K562 (cell line): ENCODE data around the gene PRDX2. TPM values are rescaled to one million over a fixed set of nuclear protein-coding genes. Genes with fewer than 3 reads are reported as not detected.

ENCODE experiments used
- ATAC-seq: fragments of 200-7000 bp; cut with Tn5 transposase; 3 replicates; pipeline ENCODE4 v1.9.1; 2020; ENCODE audit warnings: moderate library complexity
- BruUV-seq: library from RNA; stranded (reverse); fragments of 400-500 nt; replicated peaks from 2 replicates; lab custom pipeline; 2021; lab: Mats Ljungman, UMichigan
- CTCF ChIA-PET: fragments of 300-600 bp; formaldehyde crosslinking; extraction: SDS; loops from one replicate; lab custom pipeline; 2021; ENCODE audit warnings: low intra/inter-chr PET ratio; lab: Yijun Ruan, JAX
- POLR2A ChIA-PET: fragments of 300-600, 350-650 bp; sonication (Branson Sonifier 250); formaldehyde crosslinking; extraction: SDS; loops from one replicate; lab custom pipeline; 2021; ENCODE audit warnings: antibody characterized with exemption, inconsistent platforms; lab: Yijun Ruan, JAX
- DNase-seq, 4 experiments: peaks; one replicate each; pipeline versions ENCODE4 v3.0.0 to v3.0.0-alpha.2; 2011 to 2018; ENCODE audit warnings: low spot score in 3 of 4, mixed read lengths in 3 of 4; ENCODE audit errors: extremely low read depth in 1 of 4
- FAIRE-seq: peaks from 2 replicates; lab custom pipeline; 2011; peaks lifted over from hg19 to GRCh38; lab: Jason Lieb, UNC
- H2AFZ ChIP-seq: 2 replicates; pipeline ENCODE4 v1.6.0; 2011; ENCODE audit warnings: low read depth, low read length, control low read depth, inconsistent platforms
- H3K27ac ChIP-seq: fragments of 200-600 bp; 3 replicates; pipeline ENCODE4 v1.8.0; 2011; ENCODE audit warnings: low read depth, mild to moderate bottlenecking, control low read depth, inconsistent platforms, low read length, moderate library complexity, mixed read lengths; ENCODE audit errors: extremely low read depth
- H3K27me3 ChIP-seq, 2 experiments: fragments of 300-600 bp in 1 of 2; 2 replicates in 1 of 2; 3 replicates in 1 of 2; pipeline versions ENCODE4 v1.6.0 to v1.8.0; 2011; ENCODE audit warnings: inconsistent platforms in 2 of 2, low read length in 2 of 2, mild to moderate bottlenecking in 1 of 2, mixed read lengths in 1 of 2, moderate library complexity in 1 of 2; ENCODE audit not compliant: control insufficient read depth in 2 of 2, insufficient read depth in 2 of 2
- H3K36me3 ChIP-seq: fragments of 300-600 bp; 3 replicates; pipeline ENCODE4 v1.8.0; 2011; ENCODE audit warnings: mild to moderate bottlenecking, low read length, inconsistent platforms; ENCODE audit not compliant: control insufficient read depth, insufficient read depth
- H3K4me1 ChIP-seq, 2 experiments: fragments of 200-600 bp in 1 of 2; replicated peaks in 1 of 2; 2 replicates in 1 of 2; 3 replicates in 1 of 2; pipeline versions ENCODE4 v1.5.1 to v1.8.0; 2011; ENCODE audit warnings: inconsistent platforms in 2 of 2, low read length in 2 of 2, mild to moderate bottlenecking in 1 of 2, mixed read lengths in 1 of 2, moderate library complexity in 1 of 2; ENCODE audit not compliant: control insufficient read depth in 2 of 2, insufficient read depth in 2 of 2
- H3K4me2 ChIP-seq: 2 replicates; pipeline ENCODE4 v1.6.1; 2011; ENCODE audit warnings: low read length, control low read depth, inconsistent platforms, mixed read lengths; ENCODE audit not compliant: insufficient read depth
- H3K4me3 ChIP-seq: fragments of 200-600 bp; sonication (generic), shearing (Covaris generic); 2 replicates; pipeline ENCODE4 v1.5.1; 2016; ENCODE audit warnings: control low read depth, inconsistent platforms
- H3K79me2 ChIP-seq: fragments of 200-600 bp; 3 replicates; pipeline ENCODE4 v1.8.0; 2011; ENCODE audit warnings: low read length, inconsistent platforms; ENCODE audit not compliant: control insufficient read depth, insufficient read depth
- H3K9ac ChIP-seq, 2 experiments: 2 replicates each; pipeline versions ENCODE4 v1.6.0 to v1.6.1; 2011; ENCODE audit warnings: low read depth in 2 of 2, low read length in 2 of 2, control low read depth in 1 of 2, inconsistent platforms in 1 of 2, mild to moderate bottlenecking in 1 of 2, mixed read lengths in 1 of 2; ENCODE audit not compliant: insufficient read depth in 1 of 2
- H3K9me1 ChIP-seq: one replicate; pipeline ENCODE4 v1.6.0; 2011; ENCODE audit warnings: inconsistent platforms, mild to moderate bottlenecking, low read length, moderate library complexity; ENCODE audit not compliant: control insufficient read depth, insufficient read depth
- H3K9me3 ChIP-seq: replicated peaks from 2 replicates; pipeline ENCODE4 v1.5.1; 2011; ENCODE audit warnings: low read depth, low read length, inconsistent platforms; ENCODE audit not compliant: control insufficient read depth, insufficient read depth
- H4K20me1 ChIP-seq: replicated peaks from 2 replicates; pipeline ENCODE4 v1.6.1; 2011; ENCODE audit warnings: low read length, inconsistent platforms, mixed read lengths; ENCODE audit not compliant: control insufficient read depth, insufficient read depth
- HLTF ChIP-seq: fragments of 450-650 bp; IDR thresholded peaks from 2 replicates; pipeline ENCODE4 v1.6.1; 2016
- MAZ ChIP-seq, 2 experiments: fragments of 450-650 bp in 1 of 2; sonication (generic) in 1 of 2; formaldehyde crosslinking; IDR thresholded peaks in 1 of 2; conservative IDR thresholded peaks in 1 of 2; 2 replicates each; pipeline versions ENCODE4 v1.4.0 to v1.5.0; 2020; ENCODE audit warnings: mild to moderate bottlenecking in 1 of 2, missing genetic modification reagents in 1 of 2
- MYNN ChIP-seq, 2 experiments: sonication (generic); formaldehyde crosslinking in 1 of 2; IDR thresholded peaks; 2 replicates each; pipeline versions ENCODE4 v1.5.0 to v1.6.1; 2016 to 2020; ENCODE audit warnings: antibody characterized with exemption in 1 of 2, missing genetic modification reagents in 1 of 2
- PYGO2 ChIP-seq: fragments of 450-650 bp; IDR thresholded peaks from 2 replicates; pipeline ENCODE4 v1.6.1; 2016; ENCODE audit warnings: mild to moderate bottlenecking, missing genetic modification characterization, moderate library complexity, missing compliant biosample characterization
- RAD51 ChIP-seq: fragments of 450-650 bp; IDR thresholded peaks from 2 replicates; pipeline ENCODE4 v1.7.1; 2016; ENCODE audit warnings: low read depth, mild to moderate bottlenecking, borderline replicate concordance
- ZNF140 ChIP-seq: fragments of 250-450 bp; sonication (Bioruptor Pico); IDR thresholded peaks from 2 replicates; pipeline ENCODE4 v1.8.0; 2021; ENCODE audit warnings: moderate library complexity, mild to moderate bottlenecking, inconsistent platforms
- WGBS: fragments of 100-300 bp; shearing (Covaris generic); methylation state at CpG from one replicate; pipeline ENCODE4 v1.1.6; 2016; ENCODE audit warnings: low coverage, mixed read lengths; ENCODE audit not compliant: insufficient coverage; ENCODE audit errors: missing lambda C conversion rate; 5-methylcytosine and 5-hydroxymethylcytosine counted together
- in situ Hi-C: fragments of 300-500 bp; cut with MboI; formaldehyde crosslinking; loops from 4 replicates; pipeline ENCODE4 v1.15.0; 2018; ENCODE audit warnings: inconsistent platforms, mixed read lengths
- intact Hi-C: fragments of 100-400 bp; cut with micrococcal nuclease; formaldehyde crosslinking; loops from 2 replicates; pipeline ENCODE4 v1.14.2; 2022
- polyA plus RNA-seq, 8 experiments: library from polyadenylated mRNA; depleted of rRNA in 4 of 8; stranded (reverse) in 5 of 8; unstranded in 3 of 8; fragments of >200 nt; fragmentation: Nextera tagmentation in 2 of 8; fragmentation: Illumina TruSeq in 1 of 8; extraction: Ambion mirVana in 2 of 8; extraction: Trizol in 1 of 8; gene quantifications; 2 replicates each; pipeline versions ENCODE4 v1.2.1 to v1.2.3, GENCODE V29; 2011 to 2014; ENCODE audit warnings: inconsistent platforms in 1 of 8, missing spikeins in 1 of 8
- total RNA-seq, 7 experiments: library from RNA; depleted of rRNA in 6 of 7; stranded (reverse); fragments of >200 nt in 6 of 7; fragmentation: Illumina TruSeq in 2 of 7; extraction: Trizol in 2 of 7; gene quantifications; 2 replicates each; pipeline versions ENCODE4 v1.2.1 to v1.2.3, GENCODE V29; 2011 to 2021; ENCODE audit warnings: low replicate concordance in 1 of 7

PRDX2 gene
- total and polyA plus RNA-seq, 9 of the 15 experiments (the other 6 are each of a cell fraction or from before 2014, with no cell fraction given): 206 to 1,183 (median 415) TPM

- TF ChIP-seq RAD51 (no peak), MAZ (CRISPR knock-in tag; conservative IDR thresholded peaks at IDR 0.05 in 1 of 2, IDR thresholded peaks at IDR 0.05 in 1 of 2) (no peak), HLTF (no peak), ZNF140 (CRISPR knock-in tag) (no peak)
Observed at GRCh38 chr19:12800923-12801465, 606 bp downstream of the PRDX2 start (continued).

- Histone ChIP-seq H4K20me1 (no peaks in the 10 kb centered on the region), H3K9me1 (no peaks in the 10 kb centered on the region), H3K4me1 (peaks cover 35 to 62% of the 10 kb centered on the region in 2 experiments; a peak in 4 of 5 replicates), H3K9me3 (no peaks in the 10 kb centered on the region), H2AFZ (no peak overlapping the region), H3K9ac (peak overlapping the region; percentile 90 to 96), H3K27ac (peak overlapping the region; percentile 90; the same call in 2 of the 3 replicates), H3K4me3 (peak overlapping the region; percentile 76), H3K36me3 (peaks cover 33% of the 10 kb centered on the region; the same call in 2 of the 3 replicates), H3K79me2 (peaks cover 30% of the 10 kb centered on the region)
- ChIA-PET POLR2A (interaction anchor here (0.5 to 2.7 kb wide), 7 partner anchors 9 to 320 kb away, joined by 3 to 12 read pairs (median 3); partner anchors contain the start of genes DHPS, JUNB, ZNF490 and ZNF791), CTCF (no interaction called here)
- in situ Hi-C loops: no loop called here
- ATAC-seq: no peak
- 36% methylated on average over 1 of the region's 1 CpG for WGBS
- FAIRE-seq: peak; percentile 19
- DNase-seq: no peak
- intact Hi-C loops: no loop called here
- TF ChIP-seq PYGO2 (tag) (no peak), MYNN (IDR thresholded peaks at IDR 0.05) (0 out of 2 replicates have a peak, but pooled peaks have one; percentile 23), MYNN (CRISPR knock-in tag; IDR thresholded peaks at IDR 0.05) (no peak)
- TF ChIP-seq, all 486 proteins: peak for 1
- peak overlapping the region; percentile 82 for H3K4me2 ChIP-seq
- H3K27me3 ChIP-seq: no peaks in the 10 kb centered on the region
- no TSS peak for BruUV-seq
Observed at GRCh38 chr19:12800466-12800770, 1.2 kb downstream of the PRDX2 start.
